Measurements from ENCODE around the gene HOXC4.

The HOXC4 gene

DNA sequence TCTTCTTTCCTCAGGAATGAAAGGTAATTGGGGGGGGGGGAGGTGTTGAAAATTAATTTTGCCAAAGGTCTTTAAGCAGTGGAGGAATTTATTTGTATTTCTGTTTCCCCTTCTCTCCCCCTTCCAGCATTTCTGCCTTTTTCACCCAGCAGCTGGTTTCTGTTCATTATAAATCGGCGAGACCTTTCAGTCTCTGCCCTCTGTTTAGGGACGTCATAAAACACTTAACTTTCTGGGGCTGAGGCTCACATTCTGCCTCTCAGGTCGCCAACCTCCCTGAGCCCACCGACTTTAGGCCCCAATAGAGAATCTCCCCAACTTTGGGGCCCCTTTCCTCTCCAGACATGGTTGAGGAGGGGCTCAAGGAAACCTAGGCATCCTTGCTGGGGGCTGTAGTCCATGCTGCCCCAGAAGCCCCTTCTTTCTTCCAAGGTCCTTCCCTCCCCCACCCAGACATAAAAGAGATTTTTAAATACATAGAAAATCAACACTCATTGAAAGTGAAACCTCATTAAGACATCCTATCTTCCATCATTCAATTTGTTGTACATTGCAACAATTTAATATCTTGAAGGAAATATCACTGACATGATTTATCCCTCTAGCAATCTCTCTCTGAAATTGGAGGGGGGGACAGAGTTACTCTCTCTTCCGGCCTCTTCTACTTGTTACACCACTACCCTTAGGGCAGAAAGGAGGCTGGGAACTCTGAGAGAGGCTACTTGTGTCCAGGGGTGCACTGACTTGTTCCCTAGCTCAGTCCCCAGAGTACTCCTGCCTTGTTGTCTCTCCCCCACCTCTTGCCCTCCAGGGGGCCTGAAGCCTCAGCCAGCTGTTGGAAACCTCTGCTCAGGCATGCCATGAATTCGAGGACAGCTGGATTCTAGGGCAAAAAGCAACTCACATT is 27.9 kb upstream of the HOXC4 start:
- DNase-seq, result no peak
- in situ Hi-C loops (cut with MboI; ENCODE audit: low pct_unique_long_range_greater_than_20kb, low sequenced_read_pairs), result no loop called here

DNA sequence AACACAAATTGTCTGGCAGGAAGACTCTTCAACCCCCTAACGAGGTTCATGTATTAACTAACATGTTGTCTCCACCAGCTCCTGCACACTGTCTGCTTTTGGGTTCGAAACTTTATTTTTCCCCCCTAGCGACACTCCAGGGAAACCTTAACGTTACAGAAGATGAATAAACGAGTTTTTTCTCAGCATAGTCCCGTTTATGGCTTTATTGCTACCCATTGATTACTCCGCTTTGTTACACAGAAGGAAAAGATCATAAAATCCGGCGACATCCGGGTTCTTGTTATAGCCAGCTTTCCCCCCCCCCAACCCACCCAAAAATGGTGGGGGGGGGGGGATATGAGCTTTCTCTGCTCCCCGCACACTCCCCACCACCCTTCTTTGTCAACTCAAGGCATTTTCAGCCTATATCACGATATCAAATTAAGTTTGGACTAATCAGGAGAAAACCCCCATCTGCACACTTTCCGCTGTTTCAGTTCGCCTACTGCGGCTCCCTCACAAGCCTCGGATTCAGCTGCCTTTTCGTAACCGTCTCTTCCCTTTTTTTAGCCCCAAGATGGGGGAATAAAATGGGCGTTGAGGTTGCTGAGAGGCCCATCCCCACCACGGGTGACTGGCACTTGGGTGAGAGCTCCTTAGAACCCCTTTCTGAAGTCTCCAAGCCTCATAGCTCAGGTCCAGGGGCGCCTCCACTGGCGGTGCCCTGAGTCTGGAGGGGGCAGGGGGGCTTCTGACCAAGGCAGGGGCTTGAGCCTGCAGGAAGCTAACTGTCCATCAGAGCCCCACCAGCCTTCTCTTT is 26.8 kb upstream of the HOXC4 start:
- in situ Hi-C loops (cut with MboI; ENCODE audit: low pct_unique_long_range_greater_than_20kb, low sequenced_read_pairs), result no loop called here
- no peak for DNase-seq

DNA sequence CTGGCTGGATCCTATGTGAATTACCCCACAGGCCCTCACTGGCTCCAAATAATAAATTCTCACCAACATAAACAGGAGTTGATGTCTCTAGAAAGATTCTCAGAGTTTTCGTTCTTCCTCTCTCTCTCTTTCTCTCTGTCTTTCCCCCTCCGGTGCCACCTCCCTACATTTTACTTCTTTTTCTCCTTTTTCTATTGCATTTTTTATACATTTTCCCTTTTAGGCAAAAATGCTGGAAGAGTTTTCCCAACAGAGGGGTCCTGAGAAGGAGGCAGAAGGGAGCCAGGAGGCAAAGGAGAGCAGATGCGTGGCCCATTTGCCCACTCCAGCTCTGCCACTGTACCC is 26.2 kb upstream of the HOXC4 start:
- in situ Hi-C loops (cut with MboI; ENCODE audit: low pct_unique_long_range_greater_than_20kb, low sequenced_read_pairs), result no loop called here
- no peak for DNase-seq

DNA sequence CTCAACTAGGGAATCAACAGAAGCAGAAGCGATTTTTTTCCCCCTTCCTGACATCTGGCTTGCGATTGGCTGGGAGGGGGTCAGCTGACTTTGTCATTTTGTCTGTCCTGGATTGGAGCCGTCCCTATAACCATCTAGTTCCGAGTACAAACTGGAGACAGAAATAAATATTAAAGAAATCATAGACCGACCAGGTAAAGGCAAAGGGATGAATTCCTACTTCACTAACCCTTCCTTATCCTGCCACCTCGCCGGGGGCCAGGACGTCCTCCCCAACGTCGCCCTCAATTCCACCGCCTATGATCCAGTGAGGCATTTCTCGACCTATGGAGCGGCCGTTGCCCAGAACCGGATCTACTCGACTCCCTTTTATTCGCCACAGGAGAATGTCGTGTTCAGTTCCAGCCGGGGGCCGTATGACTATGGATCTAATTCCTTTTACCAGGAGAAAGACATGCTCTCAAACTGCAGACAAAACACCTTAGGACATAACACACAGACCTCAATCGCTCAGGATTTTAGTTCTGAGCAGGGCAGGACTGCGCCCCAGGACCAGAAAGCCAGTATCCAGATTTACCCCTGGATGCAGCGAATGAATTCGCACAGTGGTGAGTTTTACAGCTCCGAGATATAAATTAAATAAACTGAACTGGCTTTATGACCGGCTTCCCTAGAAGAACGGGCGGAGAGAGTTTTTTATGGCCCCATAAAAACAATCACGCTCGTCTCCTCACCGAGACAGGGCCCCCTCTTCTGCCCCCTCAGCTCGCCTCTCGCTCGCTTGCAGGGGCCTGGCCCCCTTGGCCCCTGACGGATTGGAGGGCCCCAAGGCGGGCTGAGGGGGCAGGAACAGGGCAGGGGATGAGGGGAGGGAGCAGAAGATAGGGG is 25.1 kb upstream of the HOXC4 start, which contains the start of gene HOXC6:
Gene HOXC6, plus strand, starts transcription at position 127 of the 888 bp plus-strand sequence. Its CDS starts 82 bp downstream, at position 209.
- no peak for DNase-seq
- in situ Hi-C loops (cut with MboI; ENCODE audit: low pct_unique_long_range_greater_than_20kb, low sequenced_read_pairs), result no loop called here

DNA sequence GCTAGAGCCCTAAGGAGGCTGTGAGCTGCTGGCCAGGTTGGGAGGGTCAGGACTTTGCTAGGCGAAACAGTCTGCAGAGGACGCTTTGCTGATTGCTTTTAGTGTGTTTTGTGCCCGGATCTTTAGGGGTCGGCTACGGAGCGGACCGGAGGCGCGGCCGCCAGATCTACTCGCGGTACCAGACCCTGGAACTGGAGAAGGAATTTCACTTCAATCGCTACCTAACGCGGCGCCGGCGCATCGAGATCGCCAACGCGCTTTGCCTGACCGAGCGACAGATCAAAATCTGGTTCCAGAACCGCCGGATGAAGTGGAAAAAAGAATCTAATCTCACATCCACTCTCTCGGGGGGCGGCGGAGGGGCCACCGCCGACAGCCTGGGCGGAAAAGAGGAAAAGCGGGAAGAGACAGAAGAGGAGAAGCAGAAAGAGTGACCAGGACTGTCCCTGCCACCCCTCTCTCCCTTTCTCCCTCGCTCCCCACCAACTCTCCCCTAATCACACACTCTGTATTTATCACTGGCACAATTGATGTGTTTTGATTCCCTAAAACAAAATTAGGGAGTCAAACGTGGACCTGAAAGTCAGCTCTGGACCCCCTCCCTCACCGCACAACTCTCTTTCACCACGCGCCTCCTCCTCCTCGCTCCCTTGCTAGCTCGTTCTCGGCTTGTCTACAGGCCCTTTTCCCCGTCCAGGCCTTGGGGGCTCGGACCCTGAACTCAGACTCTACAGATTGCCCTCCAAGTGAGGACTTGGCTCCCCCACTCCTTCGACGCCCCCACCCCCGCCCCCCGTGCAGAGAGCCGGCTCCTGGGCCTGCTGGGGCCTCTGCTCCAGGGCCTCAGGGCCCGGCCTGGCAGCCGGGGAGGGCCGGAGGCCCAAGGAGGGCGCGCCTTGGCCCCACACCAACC is 23.9 kb upstream of the HOXC4 start:
- DNase-seq, result no peak
- in situ Hi-C loops (cut with MboI; ENCODE audit: low pct_unique_long_range_greater_than_20kb, low sequenced_read_pairs), result no loop called here

DNA sequence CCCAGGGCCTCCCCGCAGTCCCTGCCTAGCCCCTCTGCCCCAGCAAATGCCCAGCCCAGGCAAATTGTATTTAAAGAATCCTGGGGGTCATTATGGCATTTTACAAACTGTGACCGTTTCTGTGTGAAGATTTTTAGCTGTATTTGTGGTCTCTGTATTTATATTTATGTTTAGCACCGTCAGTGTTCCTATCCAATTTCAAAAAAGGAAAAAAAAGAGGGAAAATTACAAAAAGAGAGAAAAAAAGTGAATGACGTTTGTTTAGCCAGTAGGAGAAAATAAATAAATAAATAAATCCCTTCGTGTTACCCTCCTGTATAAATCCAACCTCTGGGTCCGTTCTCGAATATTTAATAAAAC is 23.2 kb upstream of the HOXC4 start:
- no peak for DNase-seq
- in situ Hi-C loops (cut with MboI; ENCODE audit: low pct_unique_long_range_greater_than_20kb, low sequenced_read_pairs), result no loop called here

DNA sequence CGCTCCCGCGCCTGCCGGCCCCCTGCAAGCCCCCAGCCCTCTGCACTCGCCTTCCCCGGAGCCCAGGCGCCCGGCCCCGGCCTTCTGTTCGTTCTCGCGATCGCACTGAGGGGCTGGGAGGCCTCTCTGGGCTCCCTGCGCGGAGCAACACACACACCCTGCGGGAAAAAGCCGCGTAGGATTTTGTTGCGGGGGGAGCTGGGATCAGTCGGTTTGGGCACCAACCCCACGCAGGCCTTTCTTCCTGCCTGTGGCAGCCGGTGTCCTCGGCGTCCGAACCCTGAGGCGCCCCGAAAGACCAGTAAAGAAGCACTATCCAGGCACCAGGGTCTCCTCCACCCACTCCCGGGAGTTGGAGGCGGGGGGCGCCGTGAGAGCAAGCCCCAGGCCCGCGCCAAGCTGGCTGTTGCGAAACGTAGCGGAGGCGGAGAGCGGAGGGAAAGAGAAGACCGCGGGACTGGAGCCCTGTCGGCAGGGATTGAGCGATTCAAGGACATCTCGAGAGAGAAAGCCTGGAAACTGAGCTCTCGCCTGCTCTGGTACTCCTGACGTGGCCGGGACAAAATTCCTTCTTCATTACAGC is 22.7 kb upstream of the HOXC4 start:
- in situ Hi-C loops (cut with MboI; ENCODE audit: low pct_unique_long_range_greater_than_20kb, low sequenced_read_pairs), result no loop called here
- no peak for DNase-seq

DNA sequence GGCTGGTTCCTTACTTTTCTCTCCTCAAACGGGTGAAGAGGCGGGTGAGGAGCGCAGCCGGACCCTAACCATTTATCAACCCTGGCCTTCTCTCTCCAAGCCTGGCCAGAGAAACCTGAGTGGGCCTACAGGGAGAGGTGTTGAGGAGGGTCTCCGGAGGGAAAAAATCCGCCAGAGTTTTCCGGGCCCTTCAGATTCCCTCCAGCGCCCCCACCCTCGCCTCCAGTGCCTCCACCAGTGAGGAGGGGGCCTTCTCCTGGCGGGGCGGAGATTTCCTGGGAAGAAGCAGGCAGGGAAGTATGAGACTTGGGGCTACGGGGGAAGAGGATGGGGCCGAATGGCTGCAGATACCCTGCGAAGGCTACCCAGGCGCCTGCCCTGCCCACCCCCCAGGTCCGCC is 22.2 kb upstream of the HOXC4 start:
- in situ Hi-C loops (cut with MboI; ENCODE audit: low pct_unique_long_range_greater_than_20kb, low sequenced_read_pairs), result no loop called here

DNA sequence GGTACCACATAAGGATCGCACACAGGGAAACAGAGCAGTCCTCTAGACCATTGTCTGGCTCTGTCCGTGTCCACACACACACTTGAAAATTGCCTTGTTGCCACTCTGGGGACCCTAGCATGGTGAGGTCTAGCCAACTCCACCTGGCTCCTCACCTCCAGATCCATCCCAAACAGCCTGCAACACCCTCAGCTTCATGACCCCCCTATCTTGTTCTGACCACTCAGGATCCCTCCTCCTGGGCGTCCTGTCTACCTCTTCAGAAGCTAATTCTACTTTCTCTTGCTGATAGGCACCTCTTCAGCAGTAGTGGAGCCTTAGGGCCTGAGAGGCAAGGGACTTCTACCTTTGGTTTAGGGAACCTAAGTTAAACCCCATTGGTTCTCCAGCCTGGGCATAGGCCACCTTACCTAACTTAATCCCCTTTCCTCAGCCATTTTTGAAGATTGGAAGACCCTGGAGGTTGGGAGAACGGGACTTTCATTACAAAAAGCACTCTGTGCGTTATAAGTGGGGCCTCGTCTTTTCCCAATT is 21.5 kb upstream of the HOXC4 start:
- in situ Hi-C loops (cut with MboI; ENCODE audit: low pct_unique_long_range_greater_than_20kb, low sequenced_read_pairs), result no loop called here
- no peak for DNase-seq

More for the DNA sequence above, 22.2 kb upstream of the HOXC4 start:
- DNase-seq, result no peak

DNA sequence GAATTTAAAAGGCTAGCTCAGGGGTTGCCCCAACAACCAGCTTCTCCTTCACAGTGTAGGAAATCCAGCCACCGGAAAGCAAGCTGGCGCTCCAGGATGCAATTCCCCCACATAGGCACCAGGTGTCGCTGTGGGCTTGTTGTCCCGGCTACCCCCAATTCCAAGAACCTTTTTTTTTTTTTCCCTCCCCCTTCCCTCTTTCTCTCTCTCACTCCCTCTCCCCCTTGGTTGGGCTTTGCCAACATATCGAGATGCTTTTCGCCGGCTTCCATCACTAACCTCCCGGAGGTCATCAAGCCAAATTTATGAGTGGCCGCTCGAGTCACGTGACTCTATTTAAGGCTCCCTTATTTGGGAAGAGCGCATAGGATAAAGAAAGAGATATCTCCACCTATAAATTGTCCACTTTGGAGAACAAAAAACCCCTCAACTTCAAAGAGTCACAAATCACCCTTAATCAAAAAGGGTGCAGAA is 21.0 kb upstream of the HOXC4 start, which contains the start of gene HOXC5:
Gene HOXC5, plus strand, starts transcription at position 424 of the 474 bp plus-strand sequence. CDS start 73 bp downstream, outside the sequence.
- peak; percentile 96 for DNase-seq
- in situ Hi-C loops (cut with MboI; ENCODE audit: low pct_unique_long_range_greater_than_20kb, low sequenced_read_pairs), result no loop called here

DNA sequence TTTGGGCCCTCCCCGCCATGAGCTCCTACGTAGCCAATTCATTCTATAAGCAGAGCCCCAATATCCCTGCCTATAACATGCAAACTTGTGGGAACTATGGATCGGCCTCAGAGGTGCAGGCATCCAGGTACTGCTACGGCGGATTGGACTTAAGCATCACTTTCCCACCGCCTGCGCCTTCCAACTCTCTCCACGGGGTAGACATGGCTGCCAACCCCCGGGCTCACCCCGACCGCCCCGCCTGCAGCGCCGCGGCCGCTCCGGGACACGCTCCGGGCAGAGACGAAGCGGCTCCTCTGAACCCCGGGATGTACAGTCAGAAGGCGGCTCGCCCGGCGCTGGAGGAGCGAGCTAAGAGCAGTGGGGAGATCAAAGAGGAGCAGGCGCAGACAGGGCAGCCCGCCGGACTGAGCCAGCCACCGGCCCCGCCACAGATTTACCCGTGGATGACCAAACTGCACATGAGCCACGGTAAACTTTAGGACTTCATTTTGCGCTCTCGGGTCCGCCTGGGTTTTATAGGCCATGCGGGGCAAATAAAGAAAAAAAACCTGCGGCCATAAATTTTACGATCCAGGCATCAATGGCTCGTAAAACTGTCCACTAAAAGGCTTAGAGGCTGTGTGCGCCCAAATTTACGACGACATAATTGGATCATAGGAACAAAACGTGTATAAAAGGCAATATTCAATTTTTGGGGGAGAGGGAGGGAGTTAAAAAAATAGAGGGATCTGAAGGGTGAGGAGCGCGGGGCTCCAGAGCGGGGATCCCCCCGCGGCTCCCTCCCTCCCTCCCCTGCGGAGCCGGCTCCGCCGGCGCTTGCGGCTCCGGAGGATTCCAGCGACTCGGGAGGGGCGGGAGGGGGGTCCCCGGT is 20.3 kb upstream of the HOXC4 start:
- DNase-seq, result no peak
- in situ Hi-C loops (cut with MboI; ENCODE audit: low pct_unique_long_range_greater_than_20kb, low sequenced_read_pairs), result no loop called here

DNA sequence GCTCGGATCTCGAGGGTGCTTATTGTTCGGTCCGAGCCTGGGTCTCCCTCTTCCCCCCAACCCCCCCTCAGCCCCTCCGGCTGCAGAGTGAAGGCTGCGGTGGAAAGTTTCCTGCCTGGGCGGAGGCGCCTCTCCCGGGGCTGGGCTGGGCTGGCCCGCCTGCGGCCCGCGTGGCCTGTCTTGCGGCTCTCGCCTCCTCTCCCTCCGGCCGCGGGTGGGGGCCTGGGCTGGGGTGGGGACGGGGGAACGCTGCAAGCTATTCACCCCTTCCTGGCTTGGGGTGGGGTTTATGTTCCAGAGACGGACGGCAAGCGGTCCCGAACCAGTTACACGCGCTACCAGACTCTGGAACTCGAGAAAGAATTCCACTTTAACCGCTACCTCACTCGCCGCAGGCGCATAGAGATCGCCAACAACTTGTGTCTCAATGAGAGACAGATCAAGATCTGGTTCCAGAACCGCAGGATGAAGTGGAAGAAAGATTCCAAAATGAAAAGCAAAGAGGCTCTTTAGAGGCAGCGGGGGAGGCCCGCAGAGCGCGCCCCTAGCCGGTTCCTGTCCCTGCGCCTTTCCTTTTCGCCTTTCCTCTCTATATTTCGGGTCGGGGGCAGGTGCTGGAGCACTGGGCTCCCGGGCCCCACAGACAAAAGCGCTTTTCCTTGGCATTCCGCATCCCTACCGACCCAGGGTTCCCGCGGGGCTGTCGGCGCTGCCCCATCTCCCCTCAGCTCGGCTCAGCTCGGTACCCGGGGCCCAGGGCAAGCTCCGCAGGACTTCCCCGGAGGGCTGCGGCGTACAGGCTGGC is 19.5 kb upstream of the HOXC4 start:
- DNase-seq, result no peak
- in situ Hi-C loops (cut with MboI; ENCODE audit: low pct_unique_long_range_greater_than_20kb, low sequenced_read_pairs), result no loop called here

DNA sequence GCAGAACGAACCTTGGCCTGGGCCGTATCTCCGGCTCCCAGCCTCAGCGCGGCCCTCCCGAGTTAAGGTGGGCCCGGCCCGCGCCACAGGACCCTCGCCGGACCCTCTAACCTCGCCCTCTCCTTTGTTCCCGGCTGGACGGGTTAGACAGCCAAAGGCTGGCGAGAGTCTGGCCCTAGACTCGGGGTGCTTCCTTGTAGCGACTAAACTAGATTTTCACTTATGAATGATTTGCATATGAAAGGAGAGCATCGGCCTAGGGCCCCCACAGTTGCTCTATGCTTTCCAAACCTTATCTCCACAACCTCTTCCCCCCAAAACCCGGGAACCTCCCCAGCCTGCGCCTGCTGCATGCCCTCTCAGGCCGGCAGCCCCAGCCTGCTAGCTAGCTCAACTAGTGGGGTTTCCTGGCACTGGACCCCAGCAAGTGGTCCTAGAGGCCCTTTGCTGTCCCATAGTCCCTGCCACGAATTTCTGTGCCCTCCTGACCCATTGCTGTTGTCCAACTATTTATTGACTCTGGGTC is 18.8 kb upstream of the HOXC4 start:
- DNase-seq, result no peak
- in situ Hi-C loops (cut with MboI; ENCODE audit: low pct_unique_long_range_greater_than_20kb, low sequenced_read_pairs), result no loop called here

DNA sequence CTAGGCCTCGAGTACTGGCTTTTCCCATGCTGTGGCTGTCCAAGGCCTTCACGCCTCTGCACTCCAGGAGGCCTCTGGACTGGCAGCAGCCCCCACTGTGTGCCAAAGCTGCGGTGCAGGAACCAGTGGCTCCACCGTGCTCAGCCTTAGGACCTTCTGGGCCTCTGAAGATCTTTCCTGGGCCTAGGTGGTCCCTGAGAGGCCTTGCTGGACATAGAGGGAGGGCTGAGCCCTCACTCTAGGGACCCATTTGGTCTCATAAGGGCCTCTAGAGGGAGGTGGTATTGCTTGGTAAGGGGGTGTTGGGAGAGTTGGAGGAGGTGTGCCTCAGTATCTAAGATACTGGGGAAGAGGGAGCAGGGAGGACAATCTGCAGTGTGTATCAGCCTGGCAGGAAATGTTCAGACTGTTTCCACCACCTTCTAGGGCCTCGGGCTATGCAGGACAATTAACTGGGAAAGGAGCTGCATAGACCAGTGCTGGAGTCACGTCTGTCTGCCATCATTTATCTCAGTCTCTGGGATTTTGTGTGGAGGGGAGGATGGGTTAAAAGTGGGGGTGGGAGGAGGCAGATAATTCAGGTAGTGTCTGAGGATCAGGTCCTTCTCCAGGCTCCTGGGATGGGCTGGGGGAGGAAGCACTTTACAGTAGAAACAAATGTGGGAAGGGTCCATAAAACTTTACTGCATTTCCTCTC is 17.9 kb upstream of the HOXC4 start:
- in situ Hi-C loops (cut with MboI; ENCODE audit: low pct_unique_long_range_greater_than_20kb, low sequenced_read_pairs), result no loop called here
- DNase-seq, result no peak

DNA sequence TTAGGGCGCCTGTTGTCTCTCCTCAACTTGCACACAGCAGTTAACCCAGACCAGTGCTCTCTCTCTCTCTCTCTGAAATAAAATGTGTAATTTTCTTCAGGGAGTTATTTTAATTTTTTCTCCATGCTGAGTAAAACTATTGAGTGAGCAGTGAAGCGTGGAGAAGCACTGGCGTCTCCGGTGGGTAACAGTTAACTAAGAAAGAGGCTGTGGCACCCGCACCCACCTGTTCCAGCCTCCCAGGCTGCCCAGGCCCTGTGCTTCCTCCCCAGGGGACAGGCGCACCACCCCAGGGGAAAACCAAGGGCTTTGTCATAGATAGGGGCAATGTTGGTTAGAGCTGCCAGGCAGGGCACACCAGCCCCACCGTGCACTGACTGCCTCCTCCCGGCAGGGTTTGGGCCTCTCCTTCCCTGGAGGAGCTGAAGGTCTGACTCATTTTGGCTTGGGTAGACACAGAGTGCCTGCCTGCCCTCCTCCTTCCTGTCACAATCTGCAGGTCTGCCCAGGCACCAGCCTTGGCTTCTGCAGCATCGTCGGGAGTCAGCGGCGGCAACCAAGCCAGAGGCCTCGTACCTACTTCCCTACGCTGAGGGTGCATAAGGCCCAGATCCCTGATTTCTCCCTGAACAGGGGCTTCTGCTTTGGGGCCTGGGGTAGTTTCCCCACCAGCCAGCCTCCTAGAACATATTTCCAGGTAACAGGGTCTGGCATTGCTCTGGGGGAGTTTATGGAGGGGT is 16.8 kb upstream of the HOXC4 start:
- in situ Hi-C loops (cut with MboI; ENCODE audit: low pct_unique_long_range_greater_than_20kb, low sequenced_read_pairs), result no loop called here

More for the DNA sequence above, 16.8 kb upstream of the HOXC4 start:
- no peak for DNase-seq
